ENCODE results near the gene CDKN2A.

Gene CDKN2A

GRCh38 chr9:21995666-21996398 is 1.6 kb upstream of the CDKN2A start:
- Histone ChIP-seq H3K36me3 (ENCODE audit: control insufficient read depth in 1 of 2, insufficient read depth in 2 of 2, low read length in 2 of 2) (no peaks in the 10 kb centered on the region), H3K4me1 (ENCODE audit: control insufficient read depth in 1 of 2, insufficient read depth in 2 of 2, low read length in 2 of 2) (peaks cover 0 to 13% of the 10 kb centered on the region in 2 donors), H3K9ac (ENCODE audit: low read depth in 1 of 2, low read length in 2 of 2) (peak overlapping the region; percentile 46 to 79), H3K4me3 (ENCODE audit: low read depth in 1 of 2, low read length in 2 of 2) (peak overlapping the region; percentile 92 to 97), H3K9me3 (ENCODE audit: control insufficient read depth in 1 of 2, low read length in 2 of 2) (no peaks in the 10 kb centered on the region), H3K27me3 (ENCODE audit: control insufficient read depth in 1 of 2, insufficient read depth in 2 of 2, low read length in 2 of 2) (peaks cover 7 to 20% of the 10 kb centered on the region in 2 donors), H3K27ac (ENCODE audit: low read depth, low read length) (peak overlapping the region; percentile 50)

GRCh38 chr9:21995006-21995665 is 944 bp upstream of the CDKN2A start:
- H3K4me3 ChIP-seq (ENCODE audit: low read depth in 1 of 2, low read length in 2 of 2) = peak overlapping the region; percentile 92 to 97
- H3K9ac ChIP-seq (ENCODE audit: low read depth in 1 of 2, low read length in 2 of 2) = peak overlapping the region; percentile 46 to 79
- no peaks in the 10 kb centered on the region for H3K36me3 ChIP-seq (ENCODE audit: control insufficient read depth in 1 of 2, insufficient read depth in 2 of 2, low read length in 2 of 2)
- H3K9me3 ChIP-seq (ENCODE audit: control insufficient read depth in 1 of 2, low read length in 2 of 2) = no peaks in the 10 kb centered on the region
- H3K27ac ChIP-seq (ENCODE audit: low read depth, low read length) = peak overlapping the region; percentile 50
- peaks cover 0 to 13% of the 10 kb centered on the region in 2 donors for H3K4me1 ChIP-seq (ENCODE audit: control insufficient read depth in 1 of 2, insufficient read depth in 2 of 2, low read length in 2 of 2)
- peaks cover 9 to 26% of the 10 kb centered on the region in 2 donors for H3K27me3 ChIP-seq (ENCODE audit: control insufficient read depth in 1 of 2, insufficient read depth in 2 of 2, low read length in 2 of 2)

- H3K4me1 ChIP-seq (ENCODE audit: control insufficient read depth in 1 of 2, insufficient read depth in 2 of 2, low read length in 2 of 2) = peaks cover 0 to 13% of the 10 kb centered on the region in 2 donors
- H3K27ac ChIP-seq (ENCODE audit: low read depth, low read length) = peak within 1 kb of the TSS; percentile 50
- peak within 1 kb of the TSS; percentile 92 to 97 for H3K4me3 ChIP-seq (ENCODE audit: low read depth in 1 of 2, low read length in 2 of 2)
- H3K9me3 ChIP-seq (ENCODE audit: control insufficient read depth in 1 of 2, low read length in 2 of 2) = no peaks in the 10 kb centered on the region
- peak within 1 kb of the TSS; percentile 46 to 79 for H3K9ac ChIP-seq (ENCODE audit: low read depth in 1 of 2, low read length in 2 of 2)
- H3K27me3 ChIP-seq (ENCODE audit: control insufficient read depth in 1 of 2, insufficient read depth in 2 of 2, low read length in 2 of 2) = peaks cover 14 to 31% of the 10 kb centered on the region in 2 donors
- H3K36me3 ChIP-seq (ENCODE audit: control insufficient read depth in 1 of 2, insufficient read depth in 2 of 2, low read length in 2 of 2) = no peaks in the 10 kb centered on the region
Observed at GRCh38 chr9:21994556-21995005, 389 bp upstream of the CDKN2A start, which contains the start of gene CDKN2B-AS1. Gene CDKN2B-AS1 (plus strand): TSS chr9:21994791.

- Histone ChIP-seq H3K27me3 (ENCODE audit: control insufficient read depth in 1 of 2, insufficient read depth in 2 of 2, low read length in 2 of 2) (peaks cover 20 to 46% of the 10 kb centered on the region in 2 donors), H3K4me1 (ENCODE audit: control insufficient read depth in 1 of 2, insufficient read depth in 2 of 2, low read length in 2 of 2) (peaks cover 0 to 13% of the 10 kb centered on the region in 2 donors), H3K9me3 (ENCODE audit: control insufficient read depth in 1 of 2, low read length in 2 of 2) (no peaks in the 10 kb centered on the region), H3K4me3 (ENCODE audit: low read depth in 1 of 2, low read length in 2 of 2) (peak overlapping the region in 1 of 2 donors; percentile 92), H3K9ac (ENCODE audit: low read depth in 1 of 2, low read length in 2 of 2) (peak overlapping the region in 1 of 2 donors; percentile 40), H3K27ac (ENCODE audit: low read depth, low read length) (no peak overlapping the region), H3K36me3 (ENCODE audit: control insufficient read depth in 1 of 2, insufficient read depth in 2 of 2, low read length in 2 of 2) (no peaks in the 10 kb centered on the region)
Observed at GRCh38 chr9:21993007-21993406, 1.2 kb downstream of the CDKN2A start.

GRCh38 chr9:21991072-21991959 is 2.9 kb downstream of the CDKN2A start:
- Histone ChIP-seq H3K9ac (ENCODE audit: low read depth in 1 of 2, low read length in 2 of 2) (no peak overlapping the region), H3K36me3 (ENCODE audit: control insufficient read depth in 1 of 2, insufficient read depth in 2 of 2, low read length in 2 of 2) (no peaks in the 10 kb centered on the region), H3K4me3 (ENCODE audit: low read depth in 1 of 2, low read length in 2 of 2) (no peak overlapping the region), H3K27me3 (ENCODE audit: control insufficient read depth in 1 of 2, insufficient read depth in 2 of 2, low read length in 2 of 2) (peaks cover 16 to 54% of the 10 kb centered on the region in 2 donors), H3K27ac (ENCODE audit: low read depth, low read length) (no peak overlapping the region), H3K4me1 (ENCODE audit: control insufficient read depth in 1 of 2, insufficient read depth in 2 of 2, low read length in 2 of 2) (peaks cover 0 to 13% of the 10 kb centered on the region in 2 donors), H3K9me3 (ENCODE audit: control insufficient read depth in 1 of 2, low read length in 2 of 2) (no peaks in the 10 kb centered on the region)

- Histone ChIP-seq H3K36me3 (ENCODE audit: control insufficient read depth in 1 of 2, insufficient read depth in 2 of 2, low read length in 2 of 2) (no peaks in the 10 kb centered on the region), H3K27ac (ENCODE audit: low read depth, low read length) (no peak overlapping the region), H3K9ac (ENCODE audit: low read depth in 1 of 2, low read length in 2 of 2) (no peak overlapping the region), H3K4me3 (ENCODE audit: low read depth in 1 of 2, low read length in 2 of 2) (no peak overlapping the region), H3K27me3 (ENCODE audit: control insufficient read depth in 1 of 2, insufficient read depth in 2 of 2, low read length in 2 of 2) (peaks cover 16 to 63% of the 10 kb centered on the region in 2 donors), H3K4me1 (ENCODE audit: control insufficient read depth in 1 of 2, insufficient read depth in 2 of 2, low read length in 2 of 2) (peaks cover 0 to 10% of the 10 kb centered on the region in 2 donors), H3K9me3 (ENCODE audit: control insufficient read depth in 1 of 2, low read length in 2 of 2) (no peaks in the 10 kb centered on the region)
Observed at GRCh38 chr9:21989440-21990189, 4.6 kb downstream of the CDKN2A start.

- H3K36me3 ChIP-seq (ENCODE audit: control insufficient read depth in 1 of 2, insufficient read depth in 2 of 2, low read length in 2 of 2) = no peaks in the 10 kb centered on the region
- no peak overlapping the region for H3K27ac ChIP-seq (ENCODE audit: low read depth, low read length)
- H3K27me3 ChIP-seq (ENCODE audit: control insufficient read depth in 1 of 2, insufficient read depth in 2 of 2, low read length in 2 of 2) = peaks cover 21 to 73% of the 10 kb centered on the region in 2 donors
- peaks cover 0 to 1% of the 10 kb centered on the region in 2 donors for H3K4me1 ChIP-seq (ENCODE audit: control insufficient read depth in 1 of 2, insufficient read depth in 2 of 2, low read length in 2 of 2)
- no peak overlapping the region for H3K4me3 ChIP-seq (ENCODE audit: low read depth in 1 of 2, low read length in 2 of 2)
- H3K9me3 ChIP-seq (ENCODE audit: control insufficient read depth in 1 of 2, low read length in 2 of 2) = no peaks in the 10 kb centered on the region
- no peak overlapping the region for H3K9ac ChIP-seq (ENCODE audit: low read depth in 1 of 2, low read length in 2 of 2)
Observed at GRCh38 chr9:21988056-21988990, 5.9 kb downstream of the CDKN2A start.

- Histone ChIP-seq H3K9me3 (ENCODE audit: control insufficient read depth in 1 of 2, low read length in 2 of 2) (no peaks in the 10 kb centered on the region), H3K4me1 (ENCODE audit: control insufficient read depth in 1 of 2, insufficient read depth in 2 of 2, low read length in 2 of 2) (no peaks in the 10 kb centered on the region), H3K27ac (ENCODE audit: low read depth, low read length) (no peak overlapping the region), H3K9ac (ENCODE audit: low read depth in 1 of 2, low read length in 2 of 2) (no peak overlapping the region), H3K4me3 (ENCODE audit: low read depth in 1 of 2, low read length in 2 of 2) (no peak overlapping the region), H3K27me3 (ENCODE audit: control insufficient read depth in 1 of 2, insufficient read depth in 2 of 2, low read length in 2 of 2) (peaks cover 21 to 82% of the 10 kb centered on the region in 2 donors), H3K36me3 (ENCODE audit: control insufficient read depth in 1 of 2, insufficient read depth in 2 of 2, low read length in 2 of 2) (no peaks in the 10 kb centered on the region)
Observed at GRCh38 chr9:21985964-21986667, 8.1 kb downstream of the CDKN2A start.

Data from duodenal mucosa (tissue), 2 donors.